Neural progenitor cell (in vitro differentiated cells): ENCODE measurements around the gene SLC36A2. TPM values are rescaled to one million over a fixed set of nuclear protein-coding genes. Genes with fewer than 3 reads are reported as not detected.
"Not testable (repeated sequence)": the region's sequence is repeated elsewhere in the genome, so short reads cannot be mapped to it uniquely, and the experiment has no call there.

Experiments used
- DNase-seq: peaks from one replicate; pipeline ENCODE4 v3.0.0-alpha.2; 2016; ENCODE audit warnings: low spot score
- H2AFZ ChIP-seq: fragments of 200-600 bp; sonication (generic); replicated peaks from 2 replicates; pipeline ENCODE4 v1.6.1; 2016; ENCODE audit warnings: antibody characterized with exemption
- H3F3A ChIP-seq: fragments of 200-600 bp; sonication (generic); 2 replicates; pipeline ENCODE4 v1.6.1; 2016; ENCODE audit warnings: antibody characterized with exemption, low read depth
- H3K27ac ChIP-seq: fragments of 200-600 bp; sonication (generic); 2 replicates; pipeline ENCODE4 v1.5.1; 2016; ENCODE audit warnings: mild to moderate bottlenecking
- H3K27me3 ChIP-seq: fragments of 200-600 bp; sonication (generic); 2 replicates; pipeline ENCODE4 v1.6.1; 2016; ENCODE audit warnings: mild to moderate bottlenecking, moderate library complexity
- H3K36me3 ChIP-seq: fragments of 200-600 bp; sonication (generic); 2 replicates; pipeline ENCODE4 v1.5.1; 2016
- H3K4me1 ChIP-seq: fragments of 200-600 bp; sonication (generic); 2 replicates; pipeline ENCODE4 v1.6.1; 2016; ENCODE audit warnings: mixed run types
- H3K4me2 ChIP-seq: fragments of 200-600 bp; sonication (generic); 2 replicates; pipeline ENCODE4 v1.6.1; 2016
- H3K4me3 ChIP-seq: fragments of 200-600 bp; sonication (generic); 2 replicates; pipeline ENCODE4 v1.5.1; 2016
- H3K79me2 ChIP-seq: fragments of 200-600 bp; sonication (generic); 2 replicates; pipeline ENCODE4 v1.6.1; 2016; ENCODE audit warnings: low read depth
- H3K9ac ChIP-seq: fragments of 200-600 bp; sonication (generic); 2 replicates; pipeline ENCODE4 v1.6.1; 2016
- H3K9me3 ChIP-seq: fragments of 200-600 bp; sonication (generic); 2 replicates; pipeline ENCODE4 v1.5.1; 2016; ENCODE audit warnings: low read depth
- H4K20me1 ChIP-seq: fragments of 200-600 bp; sonication (generic); 2 replicates; pipeline ENCODE4 v1.6.1; 2016; ENCODE audit warnings: low read depth
- H3K27ac Mint-ChIP-seq: 3 replicates; pipeline ENCODE4 v1.8.0; 2021; ENCODE audit warnings: mixed read lengths
- H3K27me3 Mint-ChIP-seq: 2 replicates; pipeline ENCODE4 v1.8.0; 2022; ENCODE audit warnings: low read depth, mild to moderate bottlenecking, inconsistent platforms, moderate library complexity, mixed read lengths; ENCODE audit not compliant: insufficient read depth
- H3K36me3 Mint-ChIP-seq: 3 replicates; pipeline ENCODE4 v1.8.0; 2021; ENCODE audit warnings: mixed read lengths
- H3K4me1 Mint-ChIP-seq: 3 replicates; pipeline ENCODE4 v1.8.0; 2021; ENCODE audit warnings: mixed read lengths
- H3K4me3 Mint-ChIP-seq: 3 replicates; pipeline ENCODE4 v1.8.0; 2021; ENCODE audit warnings: mild to moderate bottlenecking, moderate library complexity, mixed read lengths
- H3K9me3 Mint-ChIP-seq: 3 replicates; pipeline ENCODE4 v1.8.0; 2020; ENCODE audit warnings: mixed read lengths
- CTCF ChIP-seq: fragments of 200-600 bp; sonication (generic); IDR thresholded peaks from 2 replicates; pipeline ENCODE4 v1.5.1; 2017; ENCODE audit warnings: antibody characterized with exemption, mild to moderate bottlenecking
- EZH2 ChIP-seq: fragments of 200-600 bp; sonication (generic); IDR thresholded peaks from 2 replicates; pipeline ENCODE4 v1.6.1; 2017; ENCODE audit warnings: antibody characterized with exemption, mild to moderate bottlenecking, moderate library complexity
- EZH2phosphoT487 ChIP-seq: fragments of 200-600 bp; sonication (generic); IDR thresholded peaks from 2 replicates; pipeline ENCODE4 v1.6.1; 2017; ENCODE audit warnings: antibody characterized with exemption
- total RNA-seq: library from RNA; depleted of rRNA; stranded (reverse); fragments of >200 nt; gene quantifications from 2 replicates; pipeline ENCODE4 v1.2.3, GENCODE V29; 2015; ENCODE audit warnings: low replicate concordance

SLC36A2 gene
- total RNA-seq, 1 donor from 2014 or later, result not detected

GRCh38 chr5:151374539-151374938 lies 27.2 kb upstream of the SLC36A2 start:
- Mint-ChIP-seq H3K9me3 (no peaks in the 10 kb centered on the region), H3K27me3 (no peaks in the 10 kb centered on the region), H3K4me3 (no peak overlapping the region), H3K4me1 (no peaks in the 10 kb centered on the region), H3K36me3 (no peaks in the 10 kb centered on the region), H3K27ac (no peak overlapping the region)
- Histone ChIP-seq H3K27ac (no peak overlapping the region), H3K4me1 (peaks cover 5% of the 10 kb centered on the region), H3K4me3 (no peak overlapping the region), H3K9me3 (no peaks in the 10 kb centered on the region), H3K27me3 (no peaks in the 10 kb centered on the region), H3F3A (no peaks in the 10 kb centered on the region), H2AFZ (no peak overlapping the region), H3K36me3 (no peaks in the 10 kb centered on the region), H4K20me1 (no peaks in the 10 kb centered on the region), H3K79me2 (no peaks in the 10 kb centered on the region), H3K4me2 (no peak overlapping the region), H3K9ac (no peak overlapping the region)
- TF ChIP-seq CTCF (no peak), EZH2phosphoT487 (no peak), EZH2 (no peak)
- DNase-seq, result no peak

GRCh38 chr5:151367038-151367437 lies 19.7 kb upstream of the SLC36A2 start:
- H3K9me3 Mint-ChIP-seq, result peaks cover 37% of the 10 kb centered on the region
- not testable (repeated sequence) for H3K4me3 Mint-ChIP-seq, H3K79me2 ChIP-seq, H2AFZ ChIP-seq, H3F3A ChIP-seq, H3K4me2 ChIP-seq, H3K4me1 Mint-ChIP-seq, DNase-seq, H3K36me3 Mint-ChIP-seq, H3K9ac ChIP-seq, H4K20me1 ChIP-seq, H3K27me3 Mint-ChIP-seq, H3K36me3 ChIP-seq, H3K27ac Mint-ChIP-seq, H3K4me3 ChIP-seq, H3K27me3 ChIP-seq, H3K27ac ChIP-seq, H3K4me1 ChIP-seq
- peaks cover 14% of the 10 kb centered on the region for H3K9me3 ChIP-seq

GRCh38 chr5:151363673-151364072 lies 16.3 kb upstream of the SLC36A2 start:
- peaks cover 36% of the 10 kb centered on the region for H3K9me3 Mint-ChIP-seq
- Histone ChIP-seq H3F3A (no peaks in the 10 kb centered on the region), H4K20me1 (no peaks in the 10 kb centered on the region), H3K4me1 (no peaks in the 10 kb centered on the region), H3K27me3 (no peaks in the 10 kb centered on the region), H3K9me3 (peaks cover 14% of the 10 kb centered on the region), H3K4me2 (no peak overlapping the region), H2AFZ (no peak overlapping the region), H3K9ac (no peak overlapping the region), H3K4me3 (no peak overlapping the region), H3K79me2 (no peaks in the 10 kb centered on the region), H3K36me3 (no peaks in the 10 kb centered on the region), H3K27ac (no peak overlapping the region)
- H3K4me1 Mint-ChIP-seq, result no peaks in the 10 kb centered on the region
- H3K27ac Mint-ChIP-seq, result no peak overlapping the region
- no peak overlapping the region for H3K4me3 Mint-ChIP-seq
- TF ChIP-seq CTCF (no peak), EZH2phosphoT487 (no peak)
- no peaks in the 10 kb centered on the region for H3K36me3 Mint-ChIP-seq
- peaks cover 2% of the 10 kb centered on the region for H3K27me3 Mint-ChIP-seq
- no peak for DNase-seq

GRCh38 chr5:151362970-151363369 lies 15.6 kb upstream of the SLC36A2 start:
- TF ChIP-seq CTCF (no peak), EZH2phosphoT487 (no peak), EZH2 (no peak)
- no peaks in the 10 kb centered on the region for H3K4me1 Mint-ChIP-seq
- no peak overlapping the region for H2AFZ ChIP-seq
- H3K36me3 Mint-ChIP-seq, result no peaks in the 10 kb centered on the region
- H3K27me3 ChIP-seq, result no peaks in the 10 kb centered on the region
- no peaks in the 10 kb centered on the region for H3K79me2 ChIP-seq
- H3F3A ChIP-seq, result no peaks in the 10 kb centered on the region
- DNase-seq, result no peak
- peaks cover 11% of the 10 kb centered on the region for H3K9me3 ChIP-seq
- H3K4me2 ChIP-seq, result no peak overlapping the region
- H3K27ac Mint-ChIP-seq, result no peak overlapping the region
- H3K9me3 Mint-ChIP-seq, result peaks cover 30% of the 10 kb centered on the region
- no peak overlapping the region for H3K4me3 ChIP-seq
- H3K4me3 Mint-ChIP-seq, result no peak overlapping the region
- H4K20me1 ChIP-seq, result no peaks in the 10 kb centered on the region
- H3K4me1 ChIP-seq, result no peaks in the 10 kb centered on the region
- no peak overlapping the region for H3K27ac ChIP-seq
- H3K27me3 Mint-ChIP-seq, result peaks cover 2% of the 10 kb centered on the region
- H3K9ac ChIP-seq, result no peak overlapping the region
- H3K36me3 ChIP-seq, result no peaks in the 10 kb centered on the region
